HepG2 (cell line): ENCODE measurements around the gene RBPJ. TPM values are rescaled to one million over a fixed set of nuclear protein-coding genes. Genes with fewer than 3 reads are reported as not detected.

ENCODE experiments used
- CEBPG ChIP-seq: IDR thresholded peaks from 2 replicates; pipeline ENCODE4 v1.6.1; 2016
- CREM ChIP-seq, 2 experiments: sonication (generic) in 1 of 2; formaldehyde crosslinking in 1 of 2; IDR thresholded peaks; 2 replicates each; pipeline versions ENCODE4 v1.4.0 to v1.6.1; 2016 to 2020; ENCODE audit warnings: antibody characterized with exemption in 1 of 2, mild to moderate bottlenecking in 1 of 2, missing genetic modification reagents in 1 of 2
- HOXA9 ChIP-seq: sonication (generic); formaldehyde crosslinking; IDR thresholded peaks from 2 replicates; pipeline ENCODE4 v1.8.1; 2022; ENCODE audit warnings: missing genetic modification reagents, mild to moderate bottlenecking, moderate library complexity, borderline replicate concordance
- POGZ ChIP-seq: sonication (generic); formaldehyde crosslinking; IDR thresholded peaks from 2 replicates; pipeline ENCODE4 v1.4.0; 2020; ENCODE audit warnings: mild to moderate bottlenecking, missing genetic modification reagents
- SETDB1 ChIP-seq: sonication (generic); formaldehyde crosslinking; IDR thresholded peaks from 2 replicates; pipeline ENCODE4 v1.5.1; 2020; ENCODE audit warnings: missing genetic modification reagents, mild to moderate bottlenecking, borderline replicate concordance
- SMAD3 ChIP-seq: sonication (generic); formaldehyde crosslinking; IDR thresholded peaks from 2 replicates; pipeline ENCODE4 v1.4.0; 2020; ENCODE audit warnings: missing genetic modification reagents
- ZNF121 ChIP-seq: sonication (generic); formaldehyde crosslinking; IDR thresholded peaks from 2 replicates; pipeline ENCODE4 v1.5.0; 2020; ENCODE audit warnings: mild to moderate bottlenecking, missing genetic modification reagents
- ZNF660 ChIP-seq: sonication (generic); formaldehyde crosslinking; IDR thresholded peaks from 2 replicates; pipeline ENCODE4 v1.5.1; 2020; ENCODE audit warnings: mild to moderate bottlenecking, low read depth, missing genetic modification reagents, borderline replicate concordance
- ZNF720 ChIP-seq: sonication (generic); formaldehyde crosslinking; IDR thresholded peaks from 2 replicates; pipeline ENCODE4 v1.4.0; 2020; ENCODE audit warnings: missing genetic modification reagents
- ZNF841 ChIP-seq: sonication (generic); formaldehyde crosslinking; IDR thresholded peaks from 2 replicates; pipeline ENCODE4 v1.8.1; 2023; ENCODE audit warnings: missing genetic modification reagents, borderline replicate concordance
- ZSCAN25 ChIP-seq: sonication (generic); formaldehyde crosslinking; IDR thresholded peaks from 2 replicates; pipeline ENCODE4 v1.8.0; 2022; ENCODE audit warnings: mild to moderate bottlenecking, missing genetic modification reagents
- polyA plus RNA-seq, 8 experiments: library from polyadenylated mRNA; depleted of rRNA in 3 of 8; stranded (reverse) in 7 of 8; unstranded in 1 of 8; fragments of >200 nt; fragmentation: Illumina TruSeq in 4 of 8; extraction: Trizol in 4 of 8; gene quantifications; 2 replicates each; pipeline versions ENCODE4 v1.2.1 to v1.2.3, GENCODE V29; 2011 to 2016; ENCODE audit warnings: low read depth in 4 of 8, missing spikeins in 1 of 8, mixed read lengths in 1 of 8; ENCODE audit not compliant: insufficient read depth in 1 of 8
- total RNA-seq, 5 experiments: library from RNA; depleted of rRNA; stranded (reverse); fragments of >200 nt; fragmentation: Illumina TruSeq; extraction: Trizol; gene quantifications; 2 replicates each; pipeline ENCODE4 v1.2.3, GENCODE V29; 2016; ENCODE audit warnings: low read depth in 1 of 5
- TF ChIP-seq, protein P1 (sequence below): sonication (generic); formaldehyde crosslinking; IDR thresholded peaks from 2 replicates; pipeline ENCODE4 v1.4.0; 2020; ENCODE audit warnings: mild to moderate bottlenecking, missing genetic modification reagents, borderline replicate concordance
- TF ChIP-seq, protein P2 (sequence below): sonication (generic); formaldehyde crosslinking; IDR thresholded peaks from 2 replicates; pipeline ENCODE4 v1.9.0; 2022; ENCODE audit warnings: missing genetic modification reagents, mild to moderate bottlenecking, borderline replicate concordance
- TF ChIP-seq, protein P3 (sequence below): sonication (generic); formaldehyde crosslinking; IDR thresholded peaks from 2 replicates; pipeline ENCODE4 v1.5.1; 2020; ENCODE audit warnings: mild to moderate bottlenecking, missing genetic modification reagents, borderline replicate concordance
- TF ChIP-seq, protein P4 (sequence below): sonication (generic); formaldehyde crosslinking; IDR thresholded peaks from 2 replicates; pipeline ENCODE4 v1.5.1; 2020; ENCODE audit warnings: missing genetic modification reagents, mild to moderate bottlenecking, borderline replicate concordance

RBPJ gene
- total and polyA plus RNA-seq, 2 of the 13 experiments (the other 11 are each of a cell fraction or from before 2014, with no cell fraction given), result 25.9 to 33.2 TPM

DNA sequence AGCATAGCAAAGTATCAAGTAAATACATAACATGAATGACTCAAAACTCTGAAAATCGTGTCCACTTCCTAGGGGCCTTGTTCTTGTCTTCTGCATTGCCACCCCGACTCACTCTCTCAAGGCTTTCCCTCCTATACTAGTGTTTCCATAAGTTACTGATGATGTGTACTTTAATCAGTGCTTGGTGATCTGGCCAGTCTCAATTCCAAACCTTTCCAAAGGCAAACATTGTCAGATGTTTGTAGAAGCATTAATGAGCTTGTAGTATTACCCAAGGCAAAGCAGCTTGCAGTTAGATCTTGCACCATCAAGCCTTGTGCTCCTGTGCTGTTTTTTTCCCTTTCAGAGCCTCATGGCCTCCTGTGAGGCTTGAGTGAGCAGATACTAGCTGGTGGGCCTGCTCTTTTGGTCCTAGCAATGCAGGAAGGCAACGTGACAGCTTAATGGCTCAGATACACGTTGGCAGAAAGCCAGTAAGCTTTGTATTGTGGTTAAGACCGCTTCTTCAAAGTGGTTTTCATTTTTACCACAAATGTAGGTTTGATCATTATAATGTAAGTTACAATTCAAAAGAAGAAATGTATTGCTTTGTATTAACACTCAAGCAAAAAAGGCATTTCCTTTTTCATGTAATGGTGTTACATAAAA, 51.8 kb downstream of the RBPJ start (continued):
- TF ChIP-seq, protein P1, sequence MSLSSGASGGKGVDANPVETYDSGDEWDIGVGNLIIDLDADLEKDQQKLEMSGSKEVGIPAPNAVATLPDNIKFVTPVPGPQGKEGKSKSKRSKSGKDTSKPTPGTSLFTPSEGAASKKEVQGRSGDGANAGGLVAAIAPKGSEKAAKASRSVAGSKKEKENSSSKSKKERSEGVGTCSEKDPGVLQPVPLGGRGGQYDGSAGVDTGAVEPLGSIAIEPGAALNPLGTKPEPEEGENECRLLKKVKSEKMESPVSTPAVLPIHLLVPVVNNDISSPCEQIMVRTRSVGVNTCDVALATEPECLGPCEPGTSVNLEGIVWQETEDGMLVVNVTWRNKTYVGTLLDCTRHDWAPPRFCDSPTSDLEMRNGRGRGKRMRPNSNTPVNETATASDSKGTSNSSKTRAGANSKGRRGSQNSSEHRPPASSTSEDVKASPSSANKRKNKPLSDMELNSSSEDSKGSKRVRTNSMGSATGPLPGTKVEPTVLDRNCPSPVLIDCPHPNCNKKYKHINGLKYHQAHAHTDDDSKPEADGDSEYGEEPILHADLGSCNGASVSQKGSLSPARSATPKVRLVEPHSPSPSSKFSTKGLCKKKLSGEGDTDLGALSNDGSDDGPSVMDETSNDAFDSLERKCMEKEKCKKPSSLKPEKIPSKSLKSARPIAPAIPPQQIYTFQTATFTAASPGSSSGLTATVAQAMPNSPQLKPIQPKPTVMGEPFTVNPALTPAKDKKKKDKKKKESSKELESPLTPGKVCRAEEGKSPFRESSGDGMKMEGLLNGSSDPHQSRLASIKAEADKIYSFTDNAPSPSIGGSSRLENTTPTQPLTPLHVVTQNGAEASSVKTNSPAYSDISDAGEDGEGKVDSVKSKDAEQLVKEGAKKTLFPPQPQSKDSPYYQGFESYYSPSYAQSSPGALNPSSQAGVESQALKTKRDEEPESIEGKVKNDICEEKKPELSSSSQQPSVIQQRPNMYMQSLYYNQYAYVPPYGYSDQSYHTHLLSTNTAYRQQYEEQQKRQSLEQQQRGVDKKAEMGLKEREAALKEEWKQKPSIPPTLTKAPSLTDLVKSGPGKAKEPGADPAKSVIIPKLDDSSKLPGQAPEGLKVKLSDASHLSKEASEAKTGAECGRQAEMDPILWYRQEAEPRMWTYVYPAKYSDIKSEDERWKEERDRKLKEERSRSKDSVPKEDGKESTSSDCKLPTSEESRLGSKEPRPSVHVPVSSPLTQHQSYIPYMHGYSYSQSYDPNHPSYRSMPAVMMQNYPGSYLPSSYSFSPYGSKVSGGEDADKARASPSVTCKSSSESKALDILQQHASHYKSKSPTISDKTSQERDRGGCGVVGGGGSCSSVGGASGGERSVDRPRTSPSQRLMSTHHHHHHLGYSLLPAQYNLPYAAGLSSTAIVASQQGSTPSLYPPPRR, result peak; percentile 93
- no peak for TF ChIP-seq ZSCAN25 (CRISPR knock-in tag)
- 0 out of 2 replicates have a peak, but pooled peaks have one; percentile 35 for TF ChIP-seq ZNF121 (CRISPR knock-in tag)
- TF ChIP-seq ZNF720, result no peak
- TF ChIP-seq, protein P2, sequence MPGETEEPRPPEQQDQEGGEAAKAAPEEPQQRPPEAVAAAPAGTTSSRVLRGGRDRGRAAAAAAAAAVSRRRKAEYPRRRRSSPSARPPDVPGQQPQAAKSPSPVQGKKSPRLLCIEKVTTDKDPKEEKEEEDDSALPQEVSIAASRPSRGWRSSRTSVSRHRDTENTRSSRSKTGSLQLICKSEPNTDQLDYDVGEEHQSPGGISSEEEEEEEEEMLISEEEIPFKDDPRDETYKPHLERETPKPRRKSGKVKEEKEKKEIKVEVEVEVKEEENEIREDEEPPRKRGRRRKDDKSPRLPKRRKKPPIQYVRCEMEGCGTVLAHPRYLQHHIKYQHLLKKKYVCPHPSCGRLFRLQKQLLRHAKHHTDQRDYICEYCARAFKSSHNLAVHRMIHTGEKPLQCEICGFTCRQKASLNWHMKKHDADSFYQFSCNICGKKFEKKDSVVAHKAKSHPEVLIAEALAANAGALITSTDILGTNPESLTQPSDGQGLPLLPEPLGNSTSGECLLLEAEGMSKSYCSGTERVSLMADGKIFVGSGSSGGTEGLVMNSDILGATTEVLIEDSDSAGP (CRISPR knock-in tag), result no peak
- TF ChIP-seq, protein P3, sequence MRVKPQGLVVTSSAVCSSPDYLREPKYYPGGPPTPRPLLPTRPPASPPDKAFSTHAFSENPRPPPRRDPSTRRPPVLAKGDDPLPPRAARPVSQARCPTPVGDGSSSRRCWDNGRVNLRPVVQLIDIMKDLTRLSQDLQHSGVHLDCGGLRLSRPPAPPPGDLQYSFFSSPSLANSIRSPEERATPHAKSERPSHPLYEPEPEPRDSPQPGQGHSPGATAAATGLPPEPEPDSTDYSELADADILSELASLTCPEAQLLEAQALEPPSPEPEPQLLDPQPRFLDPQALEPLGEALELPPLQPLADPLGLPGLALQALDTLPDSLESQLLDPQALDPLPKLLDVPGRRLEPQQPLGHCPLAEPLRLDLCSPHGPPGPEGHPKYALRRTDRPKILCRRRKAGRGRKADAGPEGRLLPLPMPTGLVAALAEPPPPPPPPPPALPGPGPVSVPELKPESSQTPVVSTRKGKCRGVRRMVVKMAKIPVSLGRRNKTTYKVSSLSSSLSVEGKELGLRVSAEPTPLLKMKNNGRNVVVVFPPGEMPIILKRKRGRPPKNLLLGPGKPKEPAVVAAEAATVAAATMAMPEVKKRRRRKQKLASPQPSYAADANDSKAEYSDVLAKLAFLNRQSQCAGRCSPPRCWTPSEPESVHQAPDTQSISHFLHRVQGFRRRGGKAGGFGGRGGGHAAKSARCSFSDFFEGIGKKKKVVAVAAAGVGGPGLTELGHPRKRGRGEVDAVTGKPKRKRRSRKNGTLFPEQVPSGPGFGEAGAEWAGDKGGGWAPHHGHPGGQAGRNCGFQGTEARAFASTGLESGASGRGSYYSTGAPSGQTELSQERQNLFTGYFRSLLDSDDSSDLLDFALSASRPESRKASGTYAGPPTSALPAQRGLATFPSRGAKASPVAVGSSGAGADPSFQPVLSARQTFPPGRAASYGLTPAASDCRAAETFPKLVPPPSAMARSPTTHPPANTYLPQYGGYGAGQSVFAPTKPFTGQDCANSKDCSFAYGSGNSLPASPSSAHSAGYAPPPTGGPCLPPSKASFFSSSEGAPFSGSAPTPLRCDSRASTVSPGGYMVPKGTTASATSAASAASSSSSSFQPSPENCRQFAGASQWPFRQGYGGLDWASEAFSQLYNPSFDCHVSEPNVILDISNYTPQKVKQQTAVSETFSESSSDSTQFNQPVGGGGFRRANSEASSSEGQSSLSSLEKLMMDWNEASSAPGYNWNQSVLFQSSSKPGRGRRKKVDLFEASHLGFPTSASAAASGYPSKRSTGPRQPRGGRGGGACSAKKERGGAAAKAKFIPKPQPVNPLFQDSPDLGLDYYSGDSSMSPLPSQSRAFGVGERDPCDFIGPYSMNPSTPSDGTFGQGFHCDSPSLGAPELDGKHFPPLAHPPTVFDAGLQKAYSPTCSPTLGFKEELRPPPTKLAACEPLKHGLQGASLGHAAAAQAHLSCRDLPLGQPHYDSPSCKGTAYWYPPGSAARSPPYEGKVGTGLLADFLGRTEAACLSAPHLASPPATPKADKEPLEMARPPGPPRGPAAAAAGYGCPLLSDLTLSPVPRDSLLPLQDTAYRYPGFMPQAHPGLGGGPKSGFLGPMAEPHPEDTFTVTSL, result peak; percentile 60; the same call in 1 of the 2 replicates
- TF ChIP-seq CREM (IDR thresholded peaks at IDR 0.05), result peak; percentile 32; the same call in 1 of the 2 replicates
- no peak for TF ChIP-seq CREM (CRISPR knock-in tag; IDR thresholded peaks at IDR 0.05)
- no peak for TF ChIP-seq ZNF660 (CRISPR knock-in tag)
- TF ChIP-seq SMAD3 (CRISPR knock-in tag), result peak; percentile 68
- TF ChIP-seq ZNF841 (CRISPR knock-in tag), result no peak
- no peak for TF ChIP-seq SETDB1 (CRISPR knock-in tag)
- peak; percentile 89 for TF ChIP-seq CEBPG (CRISPR knock-in tag)
- TF ChIP-seq HOXA9, result no peak
- TF ChIP-seq, protein P4, sequence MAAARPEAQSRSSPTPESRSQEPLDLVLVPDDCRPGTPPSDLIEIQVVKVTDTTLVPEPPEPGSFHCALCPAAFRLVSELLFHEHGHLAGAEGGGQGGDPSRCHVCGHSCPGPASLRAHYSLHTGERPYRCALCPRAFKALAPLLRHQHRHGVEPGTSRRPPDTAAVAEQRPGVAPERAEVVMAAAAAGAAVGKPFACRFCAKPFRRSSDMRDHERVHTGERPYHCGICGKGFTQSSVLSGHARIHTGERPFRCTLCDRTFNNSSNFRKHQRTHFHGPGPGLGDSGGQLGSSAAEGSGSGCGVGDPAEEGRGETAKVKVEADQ (CRISPR knock-in tag), result no peak
- peak; percentile 43; the same call in 1 of the 2 replicates for TF ChIP-seq POGZ
